Activated CD8-positive, alpha-beta memory T cell treated with anti-CD3 and anti-CD28 coated beads for 4 hours (primary cell): ENCODE data around the gene MYOZ2.
"Not testable (repeated sequence)": the region's sequence is repeated elsewhere in the genome, so short reads cannot be mapped to it uniquely, and the experiment has no call there.

Experiments
- DNase-seq, 2 donors: peaks; one replicate each; pipeline ENCODE4 v3.0.0-alpha.2; 2020; ENCODE audit warnings: low read depth in 2 of 2

MYOZ2 gene

DNA sequence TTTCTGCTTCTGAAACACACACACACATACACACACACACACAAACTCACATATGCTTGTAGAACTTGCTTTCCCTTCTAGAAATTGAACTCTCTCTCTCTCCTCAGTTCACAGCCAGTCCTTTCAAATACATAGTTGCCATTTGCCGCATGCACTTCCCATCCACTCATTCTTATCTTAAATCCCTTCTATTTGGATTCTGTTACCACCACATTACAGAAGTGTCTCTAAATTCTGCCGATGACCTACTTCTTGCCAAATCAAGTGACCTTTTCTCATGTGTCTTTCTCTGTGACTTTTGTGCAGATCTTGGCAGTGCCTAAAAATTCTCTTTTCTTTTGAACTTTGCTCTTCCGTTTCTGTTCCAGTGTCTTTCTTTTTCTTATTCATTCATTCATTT is 7.5 kb upstream of the MYOZ2 start:
- DNase-seq, result no peak

- no peak for DNase-seq
These were observed 5.1 kb upstream of the MYOZ2 start for GRCh38 chr4:119130365-119131065.

DNA sequence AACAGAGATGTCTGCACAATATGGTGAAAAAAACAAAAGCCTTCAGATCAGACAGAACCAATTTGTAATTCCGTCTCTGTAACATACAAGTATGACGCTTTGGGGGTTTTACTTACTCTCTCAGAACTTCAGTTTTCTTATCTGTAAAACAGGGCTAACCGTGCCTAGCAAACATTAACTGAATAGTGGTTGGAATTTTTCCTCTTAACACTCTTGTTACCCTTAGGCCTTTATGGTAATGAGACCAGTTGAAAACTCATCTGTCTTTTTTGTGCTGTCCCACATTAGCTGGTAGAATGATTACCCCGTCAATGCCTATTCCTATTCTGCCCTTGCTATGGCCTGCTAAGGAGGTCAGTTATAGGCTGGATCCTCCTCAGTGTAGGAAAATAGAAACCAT is 4.5 kb upstream of the MYOZ2 start:
- DNase-seq, result no peak

GRCh38 chr4:119132306-119132705 is 3.3 kb upstream of the MYOZ2 start:
- DNase-seq, result no peak

GRCh38 chr4:119136546-119136945 is 914 bp downstream of the MYOZ2 start:
- DNase-seq, result no peak

DNA sequence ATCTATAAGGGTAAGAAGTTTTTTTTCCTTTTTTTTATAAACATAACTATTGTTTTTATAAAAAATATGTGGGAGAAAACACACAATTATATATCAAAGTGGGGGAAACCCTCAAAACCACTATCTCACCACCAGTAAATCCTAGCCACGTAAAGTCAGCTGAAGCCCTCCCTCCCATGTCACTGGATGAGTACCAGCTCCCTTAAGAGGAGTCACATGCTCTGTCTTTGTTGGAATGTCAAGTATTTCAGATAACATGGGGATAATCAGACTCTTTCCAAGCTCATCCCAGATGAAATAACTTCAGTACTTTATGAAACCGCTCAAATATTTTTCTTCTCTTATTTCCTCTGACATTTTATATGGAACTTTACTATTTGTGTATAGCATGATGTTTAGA is 2.4 kb downstream of the MYOZ2 start:
- no peak for DNase-seq

DNA sequence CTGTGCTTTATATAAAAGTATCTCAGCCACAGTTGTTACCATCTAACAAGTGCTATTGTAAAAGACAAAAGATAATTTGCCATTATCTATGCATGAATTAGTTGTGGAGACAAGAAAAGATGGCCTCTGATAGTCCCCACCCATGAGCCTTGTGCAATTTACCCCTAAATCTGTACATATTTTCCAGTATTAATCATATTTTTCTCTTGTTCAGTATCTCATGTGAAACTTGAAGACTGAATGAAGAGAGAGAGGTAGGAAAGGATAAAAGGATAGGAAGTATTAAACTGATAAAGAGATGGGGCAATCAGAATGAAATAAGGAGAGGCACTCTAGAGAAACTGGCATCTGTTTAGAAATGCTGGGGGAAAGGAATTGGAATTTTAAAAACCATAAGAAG is 3.7 kb downstream of the MYOZ2 start:
- no peak for DNase-seq

- no peak for DNase-seq
These were observed 4.2 kb downstream of the MYOZ2 start for GRCh38 chr4:119139822-119140252.

DNA sequence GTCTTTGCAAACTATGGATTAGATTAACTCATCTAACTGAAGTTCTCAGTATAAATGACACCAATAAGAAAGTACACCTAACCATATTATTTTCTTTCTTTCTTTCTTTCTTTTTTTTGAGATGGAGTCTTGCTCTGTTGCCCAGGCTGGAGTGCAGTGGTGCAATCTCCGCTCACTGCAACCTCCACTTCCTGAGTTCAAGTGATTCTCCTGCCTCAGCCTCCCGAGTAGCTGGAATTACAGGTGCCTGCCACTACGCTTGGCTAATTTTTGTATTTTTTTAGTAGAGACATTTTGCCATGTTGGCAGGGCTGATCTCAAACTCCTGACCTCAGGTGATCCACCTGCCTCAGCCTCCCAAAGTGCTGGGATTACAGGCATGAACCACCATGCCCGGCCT is 5.7 kb downstream of the MYOZ2 start:
- DNase-seq, result not testable (repeated sequence)

GRCh38 chr4:119142833-119143232 is 7.2 kb downstream of the MYOZ2 start:
- no peak for DNase-seq

DNA sequence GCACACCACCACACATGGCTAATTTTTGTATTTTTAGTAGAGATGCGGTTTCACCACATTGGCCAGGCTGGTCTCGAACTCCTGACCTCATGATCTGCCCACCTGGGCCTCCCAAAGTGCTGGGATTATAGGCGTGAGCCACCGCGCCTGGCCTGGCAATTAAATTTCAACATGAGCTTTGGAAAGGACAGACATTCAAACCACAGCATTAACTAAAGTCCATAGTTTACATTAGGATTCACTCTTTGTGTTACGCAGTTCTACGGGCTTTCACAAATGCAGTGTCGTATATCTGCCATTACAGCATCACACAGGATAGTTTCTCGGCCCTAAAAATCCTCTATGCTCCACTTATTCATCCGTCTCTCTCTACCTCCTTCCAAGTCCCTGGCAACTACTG is 7.7 kb downstream of the MYOZ2 start:
- not testable (repeated sequence) for DNase-seq

DNA sequence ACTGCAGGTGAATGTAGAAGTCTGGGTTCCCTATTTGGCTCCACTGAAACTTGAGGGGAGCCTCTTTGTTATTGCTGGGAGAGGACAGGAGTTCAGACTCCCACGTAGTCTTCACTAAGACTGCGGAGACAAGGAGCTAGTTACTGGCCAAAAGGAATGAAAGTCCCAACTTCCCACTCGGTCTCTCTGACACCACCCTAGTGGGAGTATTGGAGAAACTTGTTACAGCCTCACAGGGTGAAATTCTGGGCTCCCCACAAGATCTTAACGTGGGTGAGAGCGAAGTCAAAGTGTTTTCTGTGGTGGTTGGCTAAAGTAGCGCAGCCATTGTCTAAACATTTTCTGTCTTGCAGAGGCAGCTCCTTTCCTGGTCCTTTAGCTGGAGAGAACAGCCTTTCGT is 13.5 kb downstream of the MYOZ2 start:
- no peak for DNase-seq

DNA sequence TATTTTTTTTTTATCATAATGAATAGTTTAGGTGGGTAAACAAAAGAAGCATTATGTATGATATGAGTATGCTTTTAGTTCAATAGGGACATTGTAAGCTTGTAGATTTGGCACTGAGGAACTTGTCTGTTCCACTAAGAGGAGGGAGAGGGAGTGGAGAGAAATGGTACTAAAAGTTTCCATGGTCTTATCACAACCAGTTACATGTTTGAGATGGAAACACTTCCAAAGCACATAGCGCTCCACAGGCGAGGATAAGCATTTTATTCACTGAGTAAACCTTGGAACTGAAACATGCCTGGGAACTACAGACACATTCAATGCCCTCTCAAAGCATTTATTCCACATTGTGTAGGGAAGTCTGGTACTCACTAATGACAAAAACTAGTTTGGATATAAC is 15.5 kb downstream of the MYOZ2 start:
- DNase-seq, result no peak

- no peak for DNase-seq
These were observed 17.1 kb downstream of the MYOZ2 start for GRCh38 chr4:119152741-119153140.

DNA sequence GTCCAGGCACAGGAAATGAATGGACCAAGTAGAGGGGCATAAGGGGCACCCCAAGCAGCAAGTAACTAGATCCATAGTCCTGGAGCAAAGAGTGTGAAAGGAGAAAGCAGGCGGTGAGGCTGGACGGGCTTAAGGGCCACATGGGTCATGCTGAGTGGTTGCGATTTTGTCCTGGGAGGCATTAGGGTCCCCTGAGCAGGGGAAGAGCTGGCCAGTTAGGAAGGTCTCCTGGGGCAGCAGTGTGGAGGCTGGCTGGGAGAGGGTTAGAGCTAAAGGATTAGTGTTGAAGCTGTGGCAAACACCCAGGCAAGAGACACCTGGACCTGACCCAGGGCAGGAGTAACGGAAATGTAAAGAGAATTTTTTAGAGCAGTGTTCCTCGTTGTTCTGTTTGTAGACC is 26.5 kb downstream of the MYOZ2 start:
- no peak for DNase-seq

DNA sequence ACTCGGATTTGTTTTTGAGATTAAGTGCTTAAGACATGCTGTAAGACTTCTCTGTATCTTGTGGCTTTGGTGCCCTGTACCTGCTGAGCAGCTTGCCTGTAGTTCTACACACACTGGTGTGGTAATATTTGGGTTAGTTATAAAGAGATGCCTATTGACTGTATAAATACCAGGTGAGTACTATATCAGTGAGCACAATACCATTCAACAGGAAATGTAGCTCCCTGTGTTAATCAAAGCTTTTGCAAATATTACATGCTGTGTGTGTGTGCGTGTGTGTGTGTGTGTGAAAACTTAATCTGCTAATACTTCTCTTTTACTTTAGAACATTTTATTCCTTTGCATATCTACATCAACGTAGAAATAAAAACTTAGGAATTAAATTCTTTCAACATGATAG is 30.1 kb downstream of the MYOZ2 start:
- DNase-seq, result no peak

GRCh38 chr4:119170195-119170594 is 34.6 kb downstream of the MYOZ2 start:
- no peak for DNase-seq

DNA sequence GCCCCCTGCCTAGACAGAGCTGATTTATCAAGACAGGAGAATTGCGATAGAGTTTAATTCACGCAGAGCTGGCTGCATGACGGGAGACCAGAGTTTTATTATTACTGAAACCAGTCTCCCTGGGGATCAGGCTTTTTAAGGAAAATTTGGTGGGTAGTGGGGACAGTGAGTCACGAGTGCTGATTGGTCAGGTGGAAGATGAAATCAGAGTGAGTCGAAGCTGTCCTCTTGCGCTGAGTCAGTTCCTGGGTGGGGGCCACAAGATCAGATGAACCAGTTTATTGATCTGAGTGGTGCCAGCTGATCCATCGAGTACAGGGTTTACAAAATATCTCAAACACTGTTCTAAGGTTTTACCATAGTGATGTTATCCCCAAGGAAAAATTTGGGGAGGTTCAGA is 36.6 kb downstream of the MYOZ2 start:
- DNase-seq, result no peak

- not testable (repeated sequence) for DNase-seq
These were observed 38.2 kb downstream of the MYOZ2 start for GRCh38 chr4:119173729-119174361.

- DNase-seq, result no peak
These were observed 43.4 kb downstream of the MYOZ2 start for GRCh38 chr4:119179011-119179410.

DNA sequence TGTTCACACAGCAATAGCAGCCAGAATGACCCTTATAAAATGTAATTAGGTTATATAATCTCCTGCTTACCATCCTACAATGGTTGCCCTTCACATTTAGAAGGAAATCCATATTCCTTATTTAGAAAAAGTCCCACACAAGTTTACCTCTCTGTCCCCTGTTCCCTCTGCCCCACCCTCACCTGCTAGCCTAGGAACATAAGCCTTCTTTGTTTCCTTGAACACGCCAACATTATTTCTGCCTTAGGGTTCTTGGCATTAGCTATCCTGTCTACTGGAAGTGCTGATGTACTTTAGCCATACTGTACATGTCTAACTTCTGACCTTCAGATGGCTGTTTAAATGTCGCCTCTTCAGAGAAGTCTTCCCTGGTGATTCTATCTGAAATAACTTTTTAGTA is 48.5 kb downstream of the MYOZ2 start:
- no peak for DNase-seq

- no peak for DNase-seq
These were observed 54.0 kb downstream of the MYOZ2 start for GRCh38 chr4:119189638-119190037.

DNA sequence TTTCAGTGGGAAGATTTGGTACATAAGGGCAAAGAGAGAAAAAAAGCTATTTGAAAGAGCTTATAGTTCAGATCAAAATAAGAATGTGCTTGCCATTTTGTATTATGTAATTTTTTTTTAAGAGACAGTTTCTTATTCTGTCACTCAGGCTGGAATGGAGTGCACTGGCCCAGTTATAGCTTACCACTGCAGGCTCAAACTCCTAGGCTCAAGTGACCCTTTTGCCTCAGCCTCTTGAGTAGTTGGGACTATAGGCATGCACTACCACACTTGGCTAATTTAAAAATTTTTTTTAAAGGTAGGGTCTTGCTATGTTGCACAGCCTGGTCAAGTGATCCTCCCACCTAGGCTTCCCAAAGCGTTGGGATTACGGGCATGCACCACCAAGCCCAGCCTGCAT is 54.7 kb downstream of the MYOZ2 start:
- DNase-seq, result no peak

DNA sequence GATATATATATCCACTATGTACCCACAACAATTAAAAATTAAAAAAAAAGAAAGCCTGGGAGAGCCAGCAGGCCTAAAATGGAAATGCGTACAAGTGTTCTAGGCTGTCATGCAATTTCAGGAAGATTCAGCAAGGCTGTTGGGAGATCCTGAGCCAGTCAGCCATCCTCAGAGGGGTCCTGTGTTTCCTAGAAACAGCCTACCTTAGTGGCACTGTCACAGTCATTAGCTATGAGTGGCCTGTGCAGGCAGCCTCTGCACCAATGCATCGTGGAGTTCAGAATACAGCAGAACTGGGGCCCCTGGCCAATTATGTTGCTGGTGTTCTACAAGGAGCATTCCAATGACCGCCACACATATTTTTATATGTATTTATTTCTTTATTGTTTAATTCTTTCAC is 55.9 kb downstream of the MYOZ2 start:
- no peak for DNase-seq
